BJ (cell line): ENCODE measurements around the gene MAML3. TPM values are rescaled to one million over a fixed set of nuclear protein-coding genes. Genes with fewer than 3 reads are reported as not detected.

Experiments used
- CTCF ChIA-PET: fragments of 350-600 bp; formaldehyde crosslinking; extraction: SDS; loops from one replicate; lab custom pipeline; 2021; ENCODE audit warnings: antibody characterized with exemption, inconsistent platforms; lab: Yijun Ruan, JAX
- POLR2A ChIA-PET: fragments of 300-600 bp; sonication (Branson Sonifier 250); formaldehyde crosslinking; extraction: SDS; loops from one replicate; lab custom pipeline; 2021; ENCODE audit warnings: antibody characterized with exemption; lab: Charles Lee
- DNase-seq: peaks from one replicate; pipeline ENCODE4 v3.0.0-alpha.2; 2011; ENCODE audit warnings: low read depth
- H3K27me3 ChIP-seq: 2 replicates; pipeline ENCODE4 v1.6.0; 2011; ENCODE audit warnings: low read length; ENCODE audit not compliant: control insufficient read depth, insufficient read depth
- H3K36me3 ChIP-seq: 2 replicates; pipeline ENCODE4 v1.5.1; 2011; ENCODE audit warnings: low read length; ENCODE audit not compliant: control insufficient read depth, insufficient read depth
- H3K4me3 ChIP-seq: 2 replicates; pipeline ENCODE4 v1.5.1; 2011; ENCODE audit warnings: low read depth, mild to moderate bottlenecking, control low read depth, low read length
- polyA plus RNA-seq: library from polyadenylated mRNA; depleted of rRNA; stranded (reverse); fragments of >200 nt; gene quantifications from 2 replicates; pipeline ENCODE4 v1.2.3, GENCODE V29; 2011
- TF ChIP-seq, protein P1 (sequence below): IDR thresholded peaks from 2 replicates; pipeline ENCODE4 v1.5.1; 2011; ENCODE audit warnings: low read depth, mild to moderate bottlenecking, control low read depth, inconsistent platforms, low read length, moderate library complexity; ENCODE audit not compliant: insufficient read depth

MAML3 gene
- polyA plus RNA-seq, 1 experiment, result 1.6 TPM

DNA sequence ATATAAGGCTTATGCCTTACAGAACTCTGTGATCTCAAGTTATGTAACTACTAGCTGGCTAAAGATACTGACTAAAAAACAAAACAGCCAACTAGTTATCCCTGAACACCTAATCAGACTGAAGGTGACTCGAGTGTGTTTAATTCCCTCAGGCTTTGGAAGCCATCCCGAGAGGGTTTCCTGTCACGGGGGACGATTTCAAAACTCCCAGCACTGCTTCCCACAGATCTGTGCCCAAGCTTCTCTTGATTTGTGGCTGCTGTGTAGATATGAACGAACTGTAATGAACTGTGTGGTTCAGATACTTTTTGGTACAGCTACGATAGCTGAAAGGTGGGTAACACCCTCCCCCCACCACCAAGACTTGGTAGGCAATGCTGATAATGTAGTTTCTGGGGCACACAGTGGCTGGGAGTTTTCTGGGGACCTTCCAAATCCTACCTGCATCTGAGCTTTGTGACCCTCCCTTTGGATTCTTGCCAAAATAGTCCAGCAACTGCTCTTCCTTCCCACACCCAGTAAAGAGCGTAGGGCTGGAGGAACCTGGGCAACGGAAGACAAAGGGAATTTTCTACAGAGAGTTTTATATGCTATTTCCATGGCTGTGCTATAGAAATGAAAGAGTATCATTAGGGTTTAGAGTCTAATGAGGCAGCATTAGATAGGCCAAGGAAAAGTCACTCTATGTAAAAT lies 339.5 kb downstream of the MAML3 start:
- Histone ChIP-seq H3K27me3 (no peaks in the 10 kb centered on the region), H3K4me3 (no peak overlapping the region), H3K36me3 (no peaks in the 10 kb centered on the region)
- ChIA-PET CTCF (no interaction called here), POLR2A (no interaction called here)
- TF ChIP-seq, protein P1, sequence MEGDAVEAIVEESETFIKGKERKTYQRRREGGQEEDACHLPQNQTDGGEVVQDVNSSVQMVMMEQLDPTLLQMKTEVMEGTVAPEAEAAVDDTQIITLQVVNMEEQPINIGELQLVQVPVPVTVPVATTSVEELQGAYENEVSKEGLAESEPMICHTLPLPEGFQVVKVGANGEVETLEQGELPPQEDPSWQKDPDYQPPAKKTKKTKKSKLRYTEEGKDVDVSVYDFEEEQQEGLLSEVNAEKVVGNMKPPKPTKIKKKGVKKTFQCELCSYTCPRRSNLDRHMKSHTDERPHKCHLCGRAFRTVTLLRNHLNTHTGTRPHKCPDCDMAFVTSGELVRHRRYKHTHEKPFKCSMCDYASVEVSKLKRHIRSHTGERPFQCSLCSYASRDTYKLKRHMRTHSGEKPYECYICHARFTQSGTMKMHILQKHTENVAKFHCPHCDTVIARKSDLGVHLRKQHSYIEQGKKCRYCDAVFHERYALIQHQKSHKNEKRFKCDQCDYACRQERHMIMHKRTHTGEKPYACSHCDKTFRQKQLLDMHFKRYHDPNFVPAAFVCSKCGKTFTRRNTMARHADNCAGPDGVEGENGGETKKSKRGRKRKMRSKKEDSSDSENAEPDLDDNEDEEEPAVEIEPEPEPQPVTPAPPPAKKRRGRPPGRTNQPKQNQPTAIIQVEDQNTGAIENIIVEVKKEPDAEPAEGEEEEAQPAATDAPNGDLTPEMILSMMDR, result no peak
- DNase-seq, result peak; percentile 14

DNA sequence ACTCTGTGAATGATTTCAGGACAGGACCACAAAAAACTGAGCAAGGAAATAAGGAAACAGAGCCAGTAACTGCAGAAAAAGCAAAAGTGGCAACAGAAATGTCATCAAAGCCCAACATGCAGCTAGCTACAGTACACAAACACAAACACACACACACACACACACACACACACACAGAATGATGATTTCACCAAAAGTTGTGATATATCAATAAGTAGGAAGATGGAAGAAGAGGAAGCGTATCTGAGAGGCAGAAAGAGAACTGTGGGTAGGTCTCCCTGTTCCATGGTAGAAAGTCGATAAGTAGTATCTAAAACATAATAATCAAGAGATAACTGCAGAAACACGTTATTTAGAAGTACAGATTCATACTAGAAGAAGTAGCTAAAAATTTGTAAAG lies 340.1 kb downstream of the MAML3 start:
- no peak for DNase-seq
- CTCF ChIA-PET, result no interaction called here
- H3K27me3 ChIP-seq, result no peaks in the 10 kb centered on the region

DNA sequence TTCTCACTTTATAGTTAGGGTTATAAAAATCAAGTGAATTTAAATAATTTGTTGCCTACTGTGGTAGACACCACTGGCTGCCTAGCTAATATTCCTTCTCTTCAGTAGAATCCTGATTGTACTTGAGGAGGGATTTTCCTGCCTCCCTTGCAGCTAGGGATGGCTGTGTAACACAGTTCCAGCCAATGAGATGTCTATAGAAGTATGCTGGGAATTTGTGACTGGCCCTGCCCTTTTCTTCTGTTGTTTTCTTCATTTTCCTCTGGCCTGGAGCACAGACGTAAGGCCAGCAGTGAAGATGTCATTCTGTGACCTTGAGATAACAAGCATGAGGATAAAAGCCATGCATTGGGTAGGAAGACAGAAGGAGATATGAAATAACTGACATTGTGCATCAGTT lies 343.3 kb downstream of the MAML3 start:
- ChIA-PET POLR2A (no interaction called here), CTCF (interaction anchor here (0.6 kb wide), 1 partner anchor 47 kb away, joined by 3 read pairs; no protein-coding TSS in a partner anchor)
- Histone ChIP-seq H3K4me3 (no peak overlapping the region), H3K36me3 (no peaks in the 10 kb centered on the region), H3K27me3 (no peaks in the 10 kb centered on the region)
- TF ChIP-seq, protein P1, result no peak
- no peak for DNase-seq

More for the DNA sequence above, 340.1 kb downstream of the MAML3 start:
- POLR2A ChIA-PET, result no interaction called here
- Histone ChIP-seq H3K4me3 (no peak overlapping the region), H3K36me3 (no peaks in the 10 kb centered on the region)
- TF ChIP-seq, protein P1, result no peak

DNA sequence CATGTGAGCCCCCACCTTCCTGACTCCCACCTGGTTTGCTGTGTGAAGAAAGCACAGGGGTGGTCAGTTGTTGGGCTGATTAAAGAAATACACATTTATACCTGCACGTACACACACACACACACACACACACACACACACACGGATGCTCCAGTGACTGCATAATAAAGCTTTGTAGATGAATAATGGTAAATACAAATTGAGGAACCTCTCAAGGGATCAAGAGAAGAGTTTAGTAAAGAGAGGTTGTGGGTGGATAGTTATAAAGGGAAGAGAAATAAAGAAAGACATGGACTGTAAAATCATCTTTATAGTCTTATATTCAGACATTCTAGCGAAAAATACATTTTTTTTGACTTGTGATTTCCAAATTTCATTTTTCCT lies 344.2 kb downstream of the MAML3 start:
- TF ChIP-seq, protein P1, result no peak
- CTCF ChIA-PET, result interaction anchor here (0.7 kb wide), 1 partner anchor 26 kb away, joined by 3 read pairs; no protein-coding TSS in a partner anchor
- H3K27me3 ChIP-seq, result no peaks in the 10 kb centered on the region
- POLR2A ChIA-PET, result no interaction called here
- no peak for DNase-seq
- H3K4me3 ChIP-seq, result no peak overlapping the region
- H3K36me3 ChIP-seq, result no peaks in the 10 kb centered on the region

DNA sequence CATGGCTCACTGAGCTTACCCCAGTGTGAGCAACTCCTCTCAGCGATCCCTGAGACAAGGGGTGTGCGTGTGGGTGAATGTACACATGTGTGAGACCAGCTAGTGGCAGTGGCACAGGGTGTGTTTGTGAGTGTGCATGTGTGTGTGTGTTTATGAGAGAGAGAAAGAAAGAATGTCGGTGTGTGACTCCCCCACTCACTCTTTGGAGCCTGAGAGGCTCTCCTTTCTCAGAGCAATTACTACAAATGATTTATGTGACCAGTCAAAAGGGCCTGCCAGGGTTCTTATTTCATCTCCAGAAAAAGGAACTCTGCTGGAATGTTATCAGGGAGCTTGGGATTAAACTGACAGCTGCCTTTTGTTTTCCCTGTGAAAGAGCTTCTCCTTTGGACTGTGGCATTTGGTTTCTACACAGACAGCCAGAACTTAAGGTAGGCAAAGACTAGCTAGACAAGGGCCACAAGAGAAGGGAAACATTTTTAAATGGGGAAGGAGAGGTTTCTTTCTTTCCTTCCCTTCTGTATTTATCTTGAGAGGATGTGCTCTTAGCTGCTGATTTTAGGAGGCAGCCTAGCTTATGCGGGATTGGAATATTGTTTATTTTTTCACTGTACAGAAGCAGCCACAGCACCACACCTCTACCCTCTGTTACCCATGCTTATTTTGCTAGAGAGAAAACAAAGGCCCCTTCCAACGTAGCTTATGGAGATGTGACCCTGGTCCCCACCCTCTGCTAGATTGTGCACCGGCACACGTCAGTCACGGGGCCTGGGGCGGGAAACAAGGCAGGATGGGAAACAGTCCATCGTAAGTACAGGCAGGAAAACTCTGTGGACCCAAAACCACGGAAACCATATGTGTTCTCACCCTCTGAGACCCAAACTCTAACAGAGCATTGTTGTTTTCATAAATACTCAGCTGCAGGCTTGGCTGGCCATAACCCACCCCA lies 344.9 kb downstream of the MAML3 start:
- TF ChIP-seq, protein P1, result no peak
- ChIA-PET POLR2A (interaction anchor here (0.5 kb wide), 1 partner anchor 11 kb away, joined by 6 read pairs; no protein-coding TSS in a partner anchor), CTCF (interaction anchor here (0.7 to 1.3 kb wide), 3 partner anchors 10 to 27 kb away, joined by 3 read pairs; no protein-coding TSS in a partner anchor)
- Histone ChIP-seq H3K36me3 (no peaks in the 10 kb centered on the region), H3K4me3 (no peak overlapping the region), H3K27me3 (no peaks in the 10 kb centered on the region)
- DNase-seq, result no peak
